GM18907 (cell line): ENCODE measurements around the gene PRICKLE2.

Source experiments
- ATAC-seq: cut with Tn5 transposase; IDR thresholded peaks from one replicate; pipeline ENCODE4 v1.9.1; 2021; ENCODE audit warnings: mild to moderate bottlenecking, moderate library complexity; ENCODE audit not compliant: unreplicated experiment

PRICKLE2 gene

DNA sequence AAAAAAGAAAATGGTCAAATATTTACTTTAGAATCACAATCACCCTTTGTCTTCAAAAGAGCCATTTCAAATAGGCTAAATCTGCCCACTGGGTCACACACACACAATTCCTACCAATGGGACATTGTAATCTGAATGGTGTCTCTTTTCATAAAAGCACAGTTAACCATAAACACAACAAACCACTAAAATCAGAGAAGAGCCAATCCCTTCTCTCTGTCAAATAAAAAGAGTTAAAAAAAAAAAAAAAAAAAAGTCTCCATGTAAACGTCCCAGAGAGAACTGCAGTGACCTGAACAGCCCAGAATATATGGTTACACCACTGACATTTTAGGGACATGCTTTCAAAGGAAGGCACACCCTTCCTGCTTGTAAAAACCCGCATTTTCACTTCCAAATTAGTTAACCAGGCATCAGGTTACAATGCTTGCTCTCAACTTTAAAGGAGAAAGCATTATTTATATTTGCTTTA lies 63.7 kb downstream of the PRICKLE2 start:
- no peak for ATAC-seq

DNA sequence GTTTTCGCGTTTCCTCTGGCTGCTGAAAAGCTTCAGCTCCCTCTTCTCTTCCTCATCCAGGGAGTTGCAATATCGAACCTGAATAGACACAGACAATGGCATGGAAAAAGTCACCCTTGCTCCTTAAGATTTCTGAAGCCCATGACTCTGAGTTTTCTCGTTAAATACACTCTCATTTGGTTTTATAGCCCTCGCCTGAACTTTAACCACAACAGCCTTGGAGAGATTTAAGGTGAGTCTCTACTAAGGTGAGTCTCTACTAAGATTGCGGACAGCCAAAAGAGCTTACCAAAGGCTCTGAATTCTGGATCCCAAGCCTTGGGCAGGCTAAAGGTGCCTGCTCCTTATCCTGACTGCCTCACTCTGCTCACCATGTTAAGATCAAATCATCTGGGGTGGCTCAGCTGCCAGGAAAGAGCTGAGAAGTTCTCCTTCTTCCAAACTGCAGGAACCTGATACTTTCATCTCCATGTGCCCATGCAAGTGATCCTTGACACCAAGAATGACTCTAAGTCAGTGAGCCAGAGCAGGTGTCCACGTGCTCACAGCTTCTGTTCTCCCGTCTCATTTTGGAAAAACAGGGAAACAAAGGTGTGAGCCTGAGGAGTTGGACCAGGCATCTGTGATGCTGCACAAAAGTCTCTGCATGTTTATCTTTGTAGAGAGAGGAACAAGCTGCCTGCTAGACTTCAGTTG lies 65.1 kb downstream of the PRICKLE2 start:
- ATAC-seq, result no peak

DNA sequence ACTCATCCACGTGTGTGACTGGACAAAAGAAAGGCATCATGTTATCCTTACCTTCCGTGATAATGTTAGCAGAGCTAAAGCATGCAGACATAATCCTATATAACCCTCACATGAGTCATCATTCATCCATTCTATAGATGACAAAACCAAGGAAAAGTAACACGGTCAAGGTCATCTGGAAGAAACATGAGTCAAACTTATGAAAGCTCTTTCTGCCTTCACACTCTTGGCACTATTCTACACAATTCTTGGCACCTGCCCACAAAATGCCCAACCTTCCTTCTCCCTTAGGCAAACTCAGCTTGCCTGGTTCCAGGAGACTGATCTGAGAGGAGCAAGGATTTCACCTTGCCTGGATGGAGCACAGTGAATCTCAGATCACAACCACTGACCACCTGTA lies 66.9 kb downstream of the PRICKLE2 start:
- no peak for ATAC-seq

DNA sequence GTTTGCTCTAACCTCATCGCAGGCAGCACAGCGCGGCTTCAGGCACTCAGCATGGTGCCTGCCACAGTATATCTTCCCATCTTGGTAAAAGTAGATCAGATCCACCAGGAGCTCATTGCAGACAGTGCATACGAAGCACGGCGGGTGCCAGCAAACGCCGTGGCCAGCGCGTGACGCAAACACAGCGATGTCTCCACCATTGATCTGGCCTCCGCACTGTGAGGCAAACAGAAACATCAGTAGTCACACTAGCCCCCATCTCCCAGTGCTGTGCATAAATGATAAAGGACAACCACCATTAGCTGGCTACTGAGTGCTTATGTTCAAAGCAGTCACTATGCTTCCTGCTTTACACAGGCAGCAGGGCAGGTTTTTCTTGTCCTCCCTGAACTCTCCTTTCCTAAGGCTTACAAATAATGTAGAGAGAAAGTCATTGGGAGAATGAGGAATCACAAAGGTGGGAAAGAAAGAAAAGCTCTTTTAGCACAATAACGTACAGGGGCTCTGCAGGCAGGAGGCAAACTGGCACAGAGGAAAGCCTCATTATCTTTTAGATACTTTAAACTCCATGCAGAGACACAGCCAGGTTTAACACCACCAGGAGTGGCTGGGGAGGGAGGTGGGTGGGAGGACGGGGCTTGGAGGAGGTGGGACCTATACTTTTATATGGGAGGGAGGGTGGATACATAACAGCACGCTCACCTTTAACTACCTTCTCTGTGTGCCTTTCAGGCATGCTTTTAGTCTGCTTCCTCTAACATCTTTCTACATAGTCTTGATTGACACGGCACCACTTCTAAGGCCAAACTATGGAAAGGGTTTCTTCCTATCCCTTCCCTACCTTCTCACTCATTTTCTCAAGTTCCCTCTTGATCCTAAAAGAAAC lies 67.9 kb downstream of the PRICKLE2 start:
- ATAC-seq, result no peak

DNA sequence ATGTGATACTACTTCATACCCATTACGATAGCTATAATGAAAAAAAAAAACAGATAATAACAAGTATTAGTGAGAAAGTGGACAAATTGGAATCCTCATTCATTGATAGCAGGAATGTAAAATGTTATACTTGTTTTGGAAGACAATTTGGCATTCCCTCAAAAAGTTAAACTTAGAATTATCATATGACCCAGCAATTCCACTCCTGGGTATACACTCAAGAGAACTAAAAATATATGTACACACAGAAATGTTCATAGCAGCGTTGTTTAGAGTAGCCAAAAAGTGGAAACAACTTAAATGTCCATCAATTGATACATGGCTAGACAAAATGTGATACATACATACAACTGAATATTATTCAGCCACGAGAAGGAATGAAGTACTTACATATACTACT lies 69.9 kb downstream of the PRICKLE2 start:
- no peak for ATAC-seq

DNA sequence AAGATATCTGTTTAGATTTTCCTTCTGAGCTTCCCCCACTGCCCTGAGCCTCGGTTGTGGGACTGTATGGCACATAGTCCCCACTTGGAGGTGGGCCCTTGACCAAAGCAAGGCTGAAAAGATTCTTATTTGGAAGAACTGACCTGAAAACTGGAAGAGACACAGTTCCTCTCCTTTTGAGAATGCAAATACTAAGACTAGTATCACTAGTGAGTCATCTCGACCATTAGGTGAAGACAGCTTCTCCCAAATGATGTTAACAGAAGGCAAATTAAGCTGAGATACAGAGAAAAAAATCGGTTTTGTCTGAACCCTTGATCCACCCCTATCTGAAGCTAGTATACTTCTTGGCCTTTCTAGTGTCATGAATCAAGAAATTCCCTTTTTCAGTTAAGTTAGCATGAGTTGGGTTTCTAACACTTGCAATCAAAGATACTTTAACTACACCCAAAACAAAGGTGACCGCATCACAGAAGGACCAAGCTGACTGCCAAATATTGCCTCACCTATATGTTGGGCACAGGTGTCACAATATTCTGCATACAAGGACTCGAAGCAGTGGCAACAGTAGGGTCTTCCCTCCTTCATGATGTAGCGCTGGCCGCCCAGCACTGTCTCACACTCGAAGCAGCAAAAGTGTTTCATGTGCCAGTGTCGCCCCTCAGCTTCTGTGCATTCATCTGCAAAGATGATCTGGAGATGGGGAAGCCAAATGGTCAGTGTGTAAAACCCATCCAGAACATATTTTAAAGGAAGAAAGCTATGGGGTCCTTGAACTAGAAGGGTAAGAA lies 72.4 kb downstream of the PRICKLE2 start:
- ATAC-seq, result no peak

DNA sequence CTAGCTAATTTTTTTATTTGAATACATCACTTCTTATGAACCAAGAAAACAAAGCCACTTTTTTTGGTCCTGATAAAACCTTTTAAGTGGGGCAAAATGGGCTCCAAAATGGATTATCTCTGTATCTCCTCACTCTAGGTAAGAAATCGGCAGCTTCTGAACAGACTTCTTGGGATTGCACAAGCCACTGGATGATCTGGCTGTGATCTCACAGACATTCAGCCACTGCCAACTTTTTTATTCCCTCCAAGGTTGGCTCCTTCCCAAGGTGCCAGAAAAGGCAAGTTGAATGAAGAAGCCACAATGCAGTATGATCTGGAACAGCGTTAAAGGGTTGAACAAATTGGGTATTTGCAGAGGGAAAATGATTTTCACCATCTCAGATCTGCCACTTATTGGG lies 73.2 kb downstream of the PRICKLE2 start:
- no peak for ATAC-seq

DNA sequence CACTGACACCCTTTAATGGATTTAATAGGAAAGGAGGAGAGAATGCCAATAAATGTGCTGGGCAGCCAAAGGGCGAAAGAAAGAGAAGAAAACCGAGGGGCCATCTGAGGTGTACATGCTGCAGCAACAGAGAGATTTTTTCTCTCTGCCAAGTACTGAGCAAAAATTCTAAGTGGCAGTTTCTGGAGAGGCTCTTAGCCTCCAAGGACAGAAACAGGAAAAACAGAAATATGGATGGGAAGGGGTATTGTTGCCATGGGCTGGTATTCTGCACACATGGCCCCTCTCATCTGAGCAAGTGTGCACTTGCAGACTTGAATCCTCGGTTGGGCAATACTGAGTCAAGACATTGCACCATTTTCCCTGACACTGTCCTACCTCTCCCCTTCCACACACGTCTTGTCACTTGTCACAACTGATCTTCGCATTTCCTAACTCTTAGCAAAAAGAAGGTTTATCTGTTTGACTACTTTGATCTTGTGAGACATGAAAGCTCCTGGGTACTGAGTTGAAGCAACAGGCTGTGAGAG lies 73.9 kb downstream of the PRICKLE2 start:
- ATAC-seq, result no peak

DNA sequence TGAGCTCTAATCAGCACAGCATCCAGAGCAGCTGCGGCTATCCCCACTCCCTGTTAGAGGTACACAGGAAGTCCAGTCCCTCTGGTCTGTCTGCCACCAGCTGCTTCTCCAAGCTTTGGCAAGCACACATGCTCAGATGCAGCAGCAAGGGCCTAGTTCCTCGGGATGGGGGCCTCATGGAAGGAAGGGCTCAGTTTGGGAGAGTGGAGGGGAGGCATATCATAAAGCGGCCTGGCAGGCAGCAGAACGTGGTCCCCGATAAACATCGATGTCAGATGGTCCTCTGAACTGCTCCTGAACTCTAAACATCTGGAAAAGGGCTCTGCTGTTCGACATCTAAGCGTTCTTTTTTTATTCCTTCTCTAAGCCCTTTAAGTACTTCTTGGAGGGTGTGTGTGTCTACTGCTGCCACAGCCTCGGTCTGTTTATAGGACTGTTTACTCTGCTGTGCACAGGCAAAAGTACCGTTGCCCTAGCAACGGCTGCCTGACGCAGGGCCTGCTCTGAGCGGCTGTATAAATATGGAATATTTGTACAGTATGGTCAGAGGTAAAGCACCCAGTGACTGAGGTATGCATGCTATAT lies 74.6 kb downstream of the PRICKLE2 start:
- no peak for ATAC-seq

DNA sequence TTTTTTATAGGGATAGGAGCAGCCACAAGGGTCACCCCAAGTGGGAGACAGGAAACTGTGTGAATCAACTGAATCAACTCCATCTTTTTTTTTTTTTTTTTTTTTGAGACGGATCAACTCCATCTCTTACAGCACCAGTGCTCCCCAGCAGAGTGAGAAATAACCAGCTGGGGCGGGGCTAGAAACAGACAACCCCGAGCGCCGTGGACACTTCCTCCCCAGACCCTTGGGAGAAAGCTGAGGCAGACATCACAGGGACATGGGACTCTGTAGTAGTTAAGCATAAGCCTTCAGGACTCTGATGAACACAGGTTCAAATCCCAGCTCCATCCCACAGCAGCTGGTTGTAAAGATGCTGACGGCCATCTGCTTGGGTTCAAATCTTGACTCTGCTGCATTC lies 75.4 kb downstream of the PRICKLE2 start:
- no peak for ATAC-seq

DNA sequence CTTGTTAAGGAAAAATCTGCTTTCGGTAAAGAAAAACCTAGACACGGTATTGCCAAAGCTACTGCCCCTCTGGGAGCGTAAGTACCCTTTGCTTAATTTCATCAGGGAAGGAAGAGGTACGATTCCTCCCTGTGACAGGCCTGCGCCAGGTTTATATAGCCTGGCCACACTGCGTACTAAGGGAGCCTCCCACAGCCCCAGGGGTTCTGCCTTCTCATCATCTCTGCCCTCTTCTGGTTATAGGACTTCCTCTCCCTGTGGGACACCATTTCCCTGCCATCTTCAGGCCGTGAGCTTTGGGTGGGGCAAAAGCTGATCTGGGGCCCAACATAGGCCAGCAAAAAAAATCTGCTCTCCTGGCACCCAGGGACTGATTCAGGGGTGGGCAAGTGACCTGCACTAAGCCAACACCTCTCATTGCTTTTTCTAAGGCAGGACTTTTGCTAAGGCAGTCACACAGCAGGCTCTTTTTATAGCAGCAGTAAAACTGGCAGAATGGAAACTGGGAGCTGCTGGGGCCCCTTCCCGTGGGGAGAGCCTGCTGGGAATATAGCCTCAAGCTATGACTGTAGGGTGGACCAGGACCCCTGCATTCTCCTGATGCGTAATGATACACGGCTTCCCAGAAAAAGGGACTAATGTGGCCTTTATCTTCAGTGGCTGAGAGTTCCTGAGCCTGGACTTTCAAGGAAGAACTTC lies 76.2 kb downstream of the PRICKLE2 start:
- no peak for ATAC-seq

DNA sequence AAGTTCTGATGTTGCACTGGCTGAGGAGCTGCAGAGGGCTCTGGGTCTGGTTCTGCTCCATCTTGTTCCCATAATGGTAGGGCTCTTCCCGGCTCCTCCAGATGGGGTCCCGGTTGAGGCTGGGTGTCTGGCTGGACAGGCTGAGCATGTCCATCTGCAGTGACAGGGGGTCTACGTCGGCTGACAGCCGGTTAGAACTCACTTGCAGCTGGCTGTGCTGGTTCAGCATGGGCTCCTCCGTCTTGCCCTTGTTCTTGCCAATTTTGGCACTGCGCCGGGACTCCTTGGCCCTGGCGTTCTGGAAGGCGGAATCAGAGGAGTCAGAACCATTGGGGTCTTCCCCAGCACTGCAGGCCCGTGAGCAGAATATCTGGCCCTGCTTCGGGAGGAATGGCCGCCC lies 78.1 kb downstream of the PRICKLE2 start:
- ATAC-seq, result no peak

DNA sequence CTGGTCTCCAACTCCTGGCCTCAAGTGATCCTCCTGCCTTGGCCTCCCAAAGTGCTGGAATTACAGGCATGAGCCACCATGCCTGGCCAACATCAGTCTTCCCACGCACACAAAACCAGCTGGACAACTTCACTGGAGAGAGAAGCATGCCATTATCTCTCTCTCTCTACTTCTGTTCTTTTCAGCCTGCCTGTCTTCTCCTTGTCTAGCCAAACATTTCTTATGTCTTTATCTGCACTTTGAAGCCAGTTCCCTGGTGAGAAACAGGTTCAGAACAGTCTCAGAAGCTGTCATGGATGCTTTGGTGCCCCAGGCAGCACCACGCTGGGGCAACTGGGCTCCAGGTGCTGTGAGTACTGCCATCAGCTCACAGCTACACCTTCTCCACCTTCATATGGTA lies 79.8 kb downstream of the PRICKLE2 start:
- no peak for ATAC-seq

DNA sequence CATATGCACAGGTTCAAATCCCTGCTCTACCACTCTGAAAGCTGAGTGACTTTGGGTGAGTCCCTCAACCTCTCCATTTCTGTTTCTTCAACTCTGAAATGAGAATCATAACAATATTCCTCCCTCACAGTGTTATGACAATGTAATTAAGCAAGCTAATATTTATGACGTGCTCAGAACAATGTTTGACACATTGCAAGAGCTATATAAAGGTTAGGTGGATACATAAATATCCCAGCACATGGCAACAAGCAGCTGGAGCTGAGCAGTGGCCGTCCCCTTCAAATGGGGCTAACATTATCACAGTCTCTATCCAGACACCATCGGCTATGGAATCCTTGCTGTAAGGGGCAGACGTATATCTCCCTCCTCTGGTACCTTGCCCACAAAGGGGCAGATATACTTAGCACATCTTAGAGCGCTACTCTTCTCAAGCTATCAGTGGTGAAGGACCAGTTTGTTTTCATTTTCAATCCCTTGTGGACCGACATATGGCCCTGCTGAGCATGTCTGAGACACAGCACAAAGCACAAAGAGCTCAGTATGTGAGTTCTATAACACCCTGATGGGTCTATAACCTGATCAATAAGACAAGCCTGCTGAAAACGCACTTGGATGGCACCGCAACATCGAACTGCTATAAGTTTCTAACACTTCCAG lies 80.9 kb downstream of the PRICKLE2 start:
- ATAC-seq, result no peak

DNA sequence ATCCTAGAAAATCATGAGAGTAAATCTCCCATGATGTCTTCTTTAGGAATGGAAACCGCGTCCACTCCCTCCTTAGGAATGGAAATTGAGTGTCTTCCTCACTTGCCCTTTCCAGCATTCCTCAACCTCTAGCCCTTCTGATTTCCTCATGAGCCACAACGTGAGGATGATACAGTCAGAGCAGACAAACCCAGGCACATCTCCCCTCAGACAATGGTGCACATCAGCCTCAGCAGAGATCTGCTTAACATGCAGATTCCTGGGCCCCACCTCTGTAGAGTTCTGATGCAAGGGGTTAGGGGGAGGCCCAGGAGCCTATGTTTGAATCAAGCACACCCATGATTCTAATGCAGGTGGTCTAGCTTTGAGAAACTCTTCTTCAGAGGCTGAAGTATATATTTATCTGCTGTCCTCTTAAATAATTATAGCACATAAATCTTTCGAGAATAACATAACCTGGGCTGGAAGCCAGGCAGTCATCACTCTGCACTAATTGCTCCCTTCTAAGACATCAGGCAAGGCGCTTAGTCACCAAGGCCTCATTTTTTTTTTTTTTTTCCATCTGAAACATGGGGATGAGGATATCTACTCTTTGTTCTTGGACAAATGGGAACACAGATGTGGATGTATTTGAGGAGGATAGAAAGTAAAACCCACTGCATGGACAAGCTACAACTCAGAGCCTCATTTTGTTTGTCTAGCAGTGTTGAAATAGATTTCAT lies 81.7 kb downstream of the PRICKLE2 start:
- ATAC-seq, result no peak

DNA sequence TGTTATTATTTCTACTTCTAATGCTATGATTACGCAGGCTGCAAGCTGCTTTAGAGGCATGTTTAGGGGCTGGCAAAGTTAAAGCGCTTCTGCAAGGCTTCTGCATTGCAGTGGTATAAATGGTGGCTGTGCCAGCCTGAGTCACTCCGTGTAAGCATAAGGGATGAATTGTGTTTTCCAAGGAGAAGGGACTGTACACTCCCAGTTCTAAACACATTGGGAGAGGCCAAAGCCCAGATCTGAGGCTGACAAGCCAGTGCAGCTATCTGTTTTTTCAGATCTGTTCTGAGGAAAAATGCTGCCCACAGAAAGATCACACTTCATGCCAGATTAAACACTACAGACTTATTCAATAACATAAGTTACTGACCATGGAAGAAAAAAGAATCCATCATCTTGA lies 83.8 kb downstream of the PRICKLE2 start:
- no peak for ATAC-seq

DNA sequence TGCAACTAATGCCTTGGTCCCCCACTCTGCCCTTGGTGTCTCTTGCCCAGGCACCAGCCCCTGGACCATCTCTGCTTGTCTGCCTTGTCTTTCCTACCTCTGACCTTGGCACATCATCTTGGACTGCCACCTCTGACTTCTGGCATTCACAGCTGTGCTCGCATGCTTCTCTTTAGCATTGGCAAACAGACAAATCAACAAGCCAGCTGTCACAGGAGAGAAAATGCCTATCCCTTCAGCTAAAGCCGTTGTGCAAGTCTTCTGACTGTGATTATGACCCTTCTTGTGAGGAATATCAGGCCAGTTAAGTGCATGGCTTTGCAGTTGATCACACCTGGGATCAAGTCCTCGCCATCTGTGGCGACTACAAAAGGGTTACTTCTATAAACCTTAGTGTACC lies 84.6 kb downstream of the PRICKLE2 start:
- no peak for ATAC-seq

DNA sequence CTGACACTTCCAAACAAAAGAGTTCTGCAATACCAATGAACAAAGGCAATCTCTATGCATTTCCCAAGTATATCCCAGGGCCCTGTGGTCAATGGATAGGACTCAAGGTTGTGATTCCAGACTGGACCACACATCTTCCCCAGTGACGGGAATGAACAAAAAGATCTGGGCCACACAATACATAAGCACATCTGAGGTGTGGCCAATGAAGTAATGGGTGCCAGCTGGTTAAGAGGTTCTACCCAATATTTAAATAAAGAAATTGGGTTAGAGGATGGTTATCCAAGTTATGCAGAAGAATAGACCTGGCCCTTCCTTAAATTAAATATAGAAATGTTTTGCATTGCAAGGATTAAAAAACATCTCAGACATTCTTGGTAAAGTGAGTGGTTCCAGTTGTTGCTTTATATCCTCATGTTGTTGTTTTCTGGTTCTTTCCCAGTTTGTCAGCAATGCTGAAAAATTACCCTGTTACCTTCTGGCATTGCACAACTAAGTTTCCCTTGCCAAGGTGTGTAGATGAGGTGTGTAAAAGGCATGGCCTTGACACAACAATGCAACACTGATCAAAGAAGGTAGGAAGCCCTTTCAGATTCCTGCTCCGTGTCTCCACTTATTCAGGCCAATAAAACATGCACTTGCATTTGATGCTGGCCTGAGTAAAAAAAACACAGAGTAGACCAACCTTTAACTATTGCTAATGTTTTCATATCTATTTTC lies 86.5 kb downstream of the PRICKLE2 start:
- no peak for ATAC-seq
